Endothelial cell of umbilical vein (primary cell): Measurements from ENCODE around the gene VSIG10L.

Source experiments
- CTCF ChIP-seq, 2 donors: IDR thresholded peaks; 1 replicate in 1 of 2; 2 replicates in 1 of 2; pipeline ENCODE4 v1.5.1; 2011; ENCODE audit warnings: low read length in 2 of 2, mild to moderate bottlenecking in 2 of 2, moderate library complexity in 2 of 2, control low read depth in 1 of 2, inconsistent platforms in 1 of 2, low read depth in 1 of 2; ENCODE audit not compliant: insufficient read depth in 1 of 2; ENCODE audit errors: extremely low read depth in 1 of 2
- POLR2A ChIP-seq: IDR thresholded peaks from 2 replicates; pipeline ENCODE4 v1.6.1; 2012; ENCODE audit warnings: low read depth, mild to moderate bottlenecking, control low read depth, low read length
- TF ChIP-seq, protein P1 (sequence below): IDR thresholded peaks from 2 replicates; pipeline ENCODE4 v1.6.1; 2011; ENCODE audit not compliant: insufficient read depth, insufficient read length

- TF ChIP-seq CTCF (IDR thresholded peaks at IDR 0.05; ENCODE audit: extremely low read depth in 1 of 2, insufficient read depth in 1 of 2, low read depth in 1 of 2, low read length in 2 of 2), result no peak
- no peak for TF ChIP-seq POLR2A
- TF ChIP-seq, protein P1, sequence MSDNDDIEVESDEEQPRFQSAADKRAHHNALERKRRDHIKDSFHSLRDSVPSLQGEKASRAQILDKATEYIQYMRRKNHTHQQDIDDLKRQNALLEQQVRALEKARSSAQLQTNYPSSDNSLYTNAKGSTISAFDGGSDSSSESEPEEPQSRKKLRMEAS, result no peak
Measured at GRCh38 chr19:51295382-51296126, 46.4 kb downstream of the VSIG10L start.
